ENCODE measurements around the gene ITGA3.

The ITGA3 gene

GRCh38 chr17:50109207-50109606, 53.3 kb downstream of the ITGA3 start:
- no peak for DNase-seq (ENCODE audit: low read depth, low spot score)

- no peak for DNase-seq (ENCODE audit: low read depth, low spot score)
These were observed 53.9 kb downstream of the ITGA3 start for GRCh38 chr17:50109785-50110184.

DNA sequence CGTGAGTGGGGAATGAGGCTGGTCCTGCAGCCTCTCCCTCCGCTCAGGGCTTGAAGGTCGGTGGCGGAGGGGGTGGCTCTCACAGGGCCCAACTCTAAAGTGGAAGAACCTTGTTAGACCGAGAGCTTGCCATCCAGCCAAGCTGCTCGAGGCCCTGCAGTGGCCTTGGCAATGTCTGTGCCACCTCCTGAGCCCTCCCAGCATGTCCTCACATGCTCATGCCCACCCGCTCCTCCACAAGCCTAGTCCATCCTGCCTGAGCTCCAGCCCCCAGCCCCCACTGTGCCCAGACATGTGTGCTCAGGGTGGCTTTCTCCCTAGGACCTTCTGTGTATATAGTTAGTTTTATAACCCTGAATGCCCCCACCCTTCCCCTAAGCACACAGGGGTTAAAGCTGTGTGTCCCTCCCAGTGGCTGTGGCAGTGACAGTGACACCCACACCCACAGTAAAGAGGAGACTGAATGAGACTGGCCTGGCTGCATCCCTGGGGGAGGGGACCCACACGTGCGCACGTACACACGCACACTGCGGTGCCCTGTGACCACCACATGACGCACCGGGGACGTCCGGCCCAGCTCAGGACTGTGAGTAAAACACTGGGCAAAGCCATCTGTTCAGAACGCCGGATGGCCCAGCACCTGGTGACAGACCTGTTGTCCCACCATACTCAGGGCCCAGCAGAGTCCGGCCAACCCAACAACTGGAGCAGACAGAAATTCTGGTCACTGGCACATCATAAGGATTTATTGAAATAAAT, 54.9 kb downstream of the ITGA3 start:
- no peak for DNase-seq (ENCODE audit: low read depth, low spot score)

GRCh38 chr17:50111673-50112655, 56.1 kb downstream of the ITGA3 start:
- DNase-seq (ENCODE audit: low read depth, low spot score): no peak

GRCh38 chr17:50112694-50113093, 56.8 kb downstream of the ITGA3 start:
- no peak for DNase-seq (ENCODE audit: low read depth, low spot score)

DNA sequence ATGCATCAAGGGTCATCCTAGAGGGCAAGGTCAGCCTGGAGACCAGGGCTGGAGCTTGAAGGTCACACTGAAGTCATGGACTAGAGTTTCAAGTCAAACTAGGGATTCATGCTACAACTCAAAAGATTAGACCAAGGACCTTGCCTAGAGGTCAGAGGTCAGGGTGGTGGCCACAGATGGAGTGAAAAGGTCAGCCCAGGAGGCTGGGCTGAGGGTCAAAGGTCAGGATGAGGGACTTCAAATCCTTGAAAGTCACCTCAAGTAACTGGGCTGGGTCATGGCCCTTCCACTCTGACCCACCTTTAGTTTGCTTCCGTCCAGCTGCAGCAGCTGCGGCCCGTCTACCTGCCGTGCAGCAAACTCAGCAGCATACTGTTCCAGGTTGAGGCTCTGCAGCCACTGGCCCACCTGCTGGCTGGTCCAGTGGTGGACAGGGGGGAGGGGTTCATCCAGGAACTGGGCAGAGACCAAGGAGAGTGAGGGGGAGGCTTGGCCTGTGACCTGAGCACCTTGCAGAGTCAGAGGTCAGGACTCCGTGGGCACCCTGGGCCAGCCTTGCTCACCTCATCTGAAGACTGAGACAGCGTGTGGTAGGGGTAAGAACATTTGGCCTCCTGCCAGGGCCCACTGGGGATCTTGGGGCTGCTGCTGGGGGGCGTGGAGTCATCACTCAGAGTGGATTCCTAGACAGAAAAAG, 57.9 kb downstream of the ITGA3 start:
- no peak for DNase-seq (ENCODE audit: low read depth, low spot score)

GRCh38 chr17:50114401-50114800, 58.5 kb downstream of the ITGA3 start:
- no peak for DNase-seq (ENCODE audit: low read depth, low spot score)

DNA sequence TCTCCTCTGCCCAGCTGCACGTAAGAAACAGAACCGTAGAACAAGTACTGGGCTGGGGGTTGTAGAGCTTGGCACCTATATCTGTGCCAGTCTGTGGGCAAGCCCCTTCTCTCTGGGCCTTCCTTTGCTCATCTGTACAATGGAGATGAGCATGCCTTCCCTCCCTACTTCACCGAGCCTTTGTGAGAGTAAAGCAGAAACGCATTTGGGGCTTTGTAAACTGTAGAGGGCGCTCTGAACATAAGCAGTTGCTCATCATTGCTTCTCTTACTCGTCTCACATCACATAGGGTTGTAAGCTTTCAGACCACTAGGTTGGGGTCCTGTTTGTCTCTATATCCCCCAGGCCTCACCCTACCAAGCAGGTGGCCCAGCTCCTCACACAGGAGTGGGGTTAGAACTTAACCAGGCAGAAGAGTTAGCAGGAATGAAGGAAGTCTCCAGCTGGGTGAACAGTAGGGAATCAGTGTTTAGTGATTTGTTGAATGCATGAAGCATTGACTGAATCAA, 59.0 kb downstream of the ITGA3 start:
- DNase-seq (ENCODE audit: low read depth, low spot score): no peak

DNA sequence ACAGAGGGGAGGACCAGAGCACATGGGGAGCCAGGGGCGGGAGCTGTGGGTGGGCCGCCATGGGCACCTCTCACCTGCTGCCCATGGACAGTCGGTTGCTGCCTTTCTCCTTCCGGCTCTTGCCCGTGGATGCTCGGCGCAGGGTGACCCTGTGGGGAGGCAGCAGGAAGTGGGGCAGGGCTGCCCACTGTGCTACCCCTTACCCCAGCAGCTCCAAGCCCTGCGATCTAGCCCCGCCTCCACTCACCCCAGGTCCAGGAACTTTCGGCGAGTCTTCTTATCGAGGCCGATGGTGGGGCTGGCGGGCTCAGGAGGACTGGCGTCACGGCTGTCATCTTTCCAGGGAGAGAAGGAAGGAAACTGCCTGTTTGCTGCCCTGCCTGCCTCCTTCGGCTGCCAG, 59.8 kb downstream of the ITGA3 start:
- DNase-seq (ENCODE audit: low read depth, low spot score): no peak

DNA sequence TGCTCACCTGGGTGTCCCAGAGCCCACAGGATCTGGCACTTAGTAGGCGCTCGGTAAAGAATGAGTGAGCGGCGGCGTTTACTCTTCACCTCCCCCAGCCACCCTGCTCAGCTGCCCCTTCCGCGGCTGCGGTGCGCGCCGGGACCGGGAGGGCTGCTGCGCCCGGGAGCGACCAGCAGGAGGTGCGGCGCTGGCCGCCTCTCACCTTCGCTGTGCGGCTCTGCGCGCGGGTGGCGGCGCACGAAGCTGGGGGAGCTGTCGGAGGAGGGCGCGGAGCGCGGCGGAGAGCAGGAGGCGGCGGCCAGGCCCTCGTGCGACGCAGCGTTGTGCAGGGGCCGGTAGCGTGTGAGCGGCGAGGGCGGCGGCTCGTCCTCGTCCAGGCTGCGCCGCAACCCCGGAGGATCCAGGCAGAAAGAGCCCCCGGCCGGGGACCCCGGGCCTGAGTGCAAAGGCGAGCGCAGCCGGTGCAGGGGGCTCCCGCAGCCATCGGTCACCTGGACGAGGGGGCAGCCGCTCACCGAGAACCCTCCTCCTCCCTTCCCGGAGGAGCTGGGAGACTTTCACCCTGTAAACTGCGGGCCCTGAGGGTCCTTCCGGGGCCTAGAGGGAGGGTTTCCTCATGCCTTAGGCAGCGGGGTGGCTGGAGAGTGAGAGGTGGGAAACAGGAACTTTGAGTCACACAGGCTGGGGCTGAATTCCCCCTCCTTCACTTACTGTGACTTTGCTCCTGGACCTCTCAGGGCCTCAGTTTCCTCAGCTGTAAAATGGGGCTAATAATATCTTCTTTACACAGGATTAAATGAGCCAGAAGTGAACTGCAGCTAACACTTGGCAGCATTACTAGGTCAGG, 61.5 kb downstream of the ITGA3 start:
- DNase-seq (ENCODE audit: low read depth, low spot score): no peak

GRCh38 chr17:50118076-50118827, 62.3 kb downstream of the ITGA3 start:
- no peak for DNase-seq (ENCODE audit: low read depth, low spot score)

GRCh38 chr17:50118828-50119218, 62.9 kb downstream of the ITGA3 start:
- DNase-seq (ENCODE audit: low read depth, low spot score): no peak

DNA sequence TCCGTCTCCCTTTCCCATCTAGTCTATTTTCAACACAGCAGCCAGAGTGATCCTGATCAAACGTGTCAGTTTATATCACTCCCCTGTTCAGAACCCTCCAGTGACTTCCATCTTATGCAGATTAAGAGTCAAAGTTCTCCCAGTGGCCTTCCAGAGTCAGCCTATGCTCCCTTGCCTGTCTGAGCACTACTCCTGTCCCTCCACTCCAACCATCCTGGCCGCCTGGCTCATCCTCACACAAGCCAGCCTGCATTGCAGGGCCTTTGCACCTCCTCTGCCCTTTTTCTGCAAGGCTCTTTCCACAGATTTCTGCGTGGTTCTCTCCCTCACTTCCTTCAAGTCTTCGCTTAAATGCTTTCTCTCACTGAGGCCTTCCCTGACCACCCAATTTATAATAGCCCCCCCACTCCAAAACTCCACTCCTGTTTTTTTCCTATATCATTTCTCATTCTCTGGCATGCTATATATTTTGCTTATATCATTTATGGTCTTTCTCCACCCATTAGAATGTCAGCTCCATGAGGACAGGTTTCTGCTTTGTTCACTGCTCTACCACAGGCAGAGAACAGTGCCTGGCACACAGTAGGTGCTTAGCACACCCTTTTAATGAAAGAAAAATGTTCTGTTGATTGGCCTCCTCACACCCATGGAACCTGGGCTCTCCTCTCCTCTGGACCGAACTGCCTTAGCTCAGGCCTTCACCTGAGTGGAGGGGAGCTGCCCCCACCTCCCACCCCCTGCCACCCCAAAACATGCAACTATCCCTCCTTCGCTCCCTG, 64.8 kb downstream of the ITGA3 start:
- no peak for DNase-seq (ENCODE audit: low read depth, low spot score)

- no peak for DNase-seq (ENCODE audit: low read depth, low spot score)
These were observed 67.0 kb downstream of the ITGA3 start for GRCh38 chr17:50122945-50123344.

DNA sequence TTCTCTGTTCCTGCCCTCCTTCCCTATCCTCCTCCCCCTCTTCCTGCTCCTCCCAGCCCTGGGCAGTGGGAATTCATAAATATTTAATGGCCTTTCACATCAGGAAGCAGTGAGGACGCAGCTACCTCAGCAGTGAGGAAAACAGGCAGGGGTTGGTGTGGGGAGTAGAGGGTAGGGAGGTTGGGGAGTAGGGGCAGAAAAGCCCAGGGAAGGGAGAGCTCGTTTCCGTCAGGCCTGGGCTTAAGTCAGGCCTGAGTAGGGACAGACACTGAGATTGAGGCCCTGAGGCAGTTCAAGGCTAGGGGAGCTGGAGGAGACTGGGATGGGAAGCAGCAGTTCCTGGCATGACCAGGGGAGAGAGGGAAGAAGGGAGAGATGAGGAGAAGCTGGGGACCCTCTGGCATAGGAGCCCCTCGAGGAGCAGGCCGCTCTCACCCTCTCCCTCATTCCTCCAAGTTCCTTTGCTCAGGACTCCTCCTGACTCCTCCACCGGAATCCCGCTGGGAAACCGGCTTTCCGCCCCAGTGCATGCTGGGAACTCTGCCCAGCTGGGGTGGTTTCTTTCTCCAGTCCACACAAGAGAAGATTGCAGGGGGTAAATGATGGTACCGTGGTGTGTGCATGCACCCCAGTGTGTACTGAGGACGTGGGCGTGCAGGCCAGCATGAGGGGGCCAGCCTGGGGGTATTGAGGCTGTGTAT, 67.9 kb downstream of the ITGA3 start:
- DNase-seq (ENCODE audit: low read depth, low spot score): no peak

DNA sequence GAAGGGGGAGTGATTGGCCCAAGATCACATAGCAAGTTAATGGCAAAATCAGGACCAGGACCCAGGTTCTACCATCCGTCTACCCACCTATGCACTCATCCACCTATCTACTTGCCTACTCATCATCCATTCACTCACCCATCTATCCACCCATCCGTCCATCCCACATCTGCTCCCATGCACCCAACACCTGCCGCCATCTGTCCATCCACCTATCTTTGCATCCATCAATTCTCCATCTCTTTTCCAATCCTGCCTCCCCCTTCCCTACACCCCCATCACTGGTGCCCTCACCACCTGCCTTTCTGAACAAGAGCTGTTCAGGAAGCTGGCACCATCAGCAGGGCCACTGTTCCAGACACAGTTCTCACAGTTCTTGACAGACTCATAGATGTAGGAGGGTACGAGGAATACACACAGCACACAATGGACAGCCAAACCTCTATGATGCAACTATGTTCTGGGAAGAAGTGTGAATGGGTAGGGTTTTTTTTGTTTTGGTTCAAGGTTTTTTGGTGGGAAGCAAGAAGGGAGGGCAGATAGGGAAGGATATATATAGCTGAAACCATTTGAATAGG, 69.6 kb downstream of the ITGA3 start:
- DNase-seq (ENCODE audit: low read depth, low spot score): no peak

DNA sequence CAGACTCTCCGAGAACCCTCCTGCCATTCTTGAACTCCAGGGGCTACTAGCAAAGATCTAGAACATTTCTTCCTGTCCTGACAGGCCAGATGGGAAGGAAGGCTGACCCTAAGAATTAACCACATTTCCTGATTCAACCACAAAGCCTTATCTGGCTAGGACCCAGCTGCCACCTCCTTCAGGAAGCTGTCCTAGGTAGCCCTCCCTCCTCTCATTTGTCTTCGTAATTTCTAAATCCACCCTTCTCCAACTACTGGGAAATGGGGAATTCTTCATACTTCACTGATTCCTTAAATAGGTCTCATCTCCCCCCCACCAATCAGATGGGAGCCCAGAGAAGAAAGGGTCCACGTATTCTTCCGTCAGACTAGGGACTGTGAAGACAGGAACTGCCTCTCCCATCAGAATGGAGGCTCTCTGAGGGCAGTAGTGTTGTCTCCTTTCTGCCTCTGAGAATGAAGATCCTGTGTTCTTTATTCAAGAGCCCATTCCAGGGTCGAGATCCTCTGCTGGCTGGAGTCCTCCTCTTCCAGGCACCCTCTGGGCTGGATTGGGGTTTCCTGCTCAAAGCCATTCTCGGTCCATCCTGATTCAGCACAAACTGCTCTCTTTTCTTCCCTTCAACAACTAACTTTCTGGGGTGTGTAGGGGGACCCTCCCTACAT, 71.9 kb downstream of the ITGA3 start:
- DNase-seq (ENCODE audit: low read depth, low spot score): no peak

Data from iPS DF 19.7 (cell line).